Upper lobe of left lung (tissue), 4 donors: Measurements from ENCODE around the gene DYSF.

Experiments used
- POLR2A ChIP-seq, 4 donors: fragments of 450-650 bp; IDR thresholded peaks; one replicate each; pipeline ENCODE4 v1.5.1; 2016 to 2017; ENCODE audit warnings: antibody characterized with exemption in 4 of 4, mild to moderate bottlenecking in 2 of 4
- POLR2AphosphoS5 ChIP-seq, 2 donors: sonication (generic); formaldehyde crosslinking; IDR thresholded peaks; one replicate each; pipeline ENCODE4 v1.5.1; 2017; ENCODE audit warnings: antibody characterized with exemption in 2 of 2
- TF ChIP-seq, protein P1 (sequence below), 6 experiments: fragments of 450-650 bp in 4 of 6; fragments of 200-600 bp in 2 of 6; sonication (generic) in 2 of 6; IDR thresholded peaks; one replicate each; pipeline ENCODE4 v1.5.1; 2016 to 2019; ENCODE audit warnings: antibody characterized with exemption in 6 of 6

DNA sequence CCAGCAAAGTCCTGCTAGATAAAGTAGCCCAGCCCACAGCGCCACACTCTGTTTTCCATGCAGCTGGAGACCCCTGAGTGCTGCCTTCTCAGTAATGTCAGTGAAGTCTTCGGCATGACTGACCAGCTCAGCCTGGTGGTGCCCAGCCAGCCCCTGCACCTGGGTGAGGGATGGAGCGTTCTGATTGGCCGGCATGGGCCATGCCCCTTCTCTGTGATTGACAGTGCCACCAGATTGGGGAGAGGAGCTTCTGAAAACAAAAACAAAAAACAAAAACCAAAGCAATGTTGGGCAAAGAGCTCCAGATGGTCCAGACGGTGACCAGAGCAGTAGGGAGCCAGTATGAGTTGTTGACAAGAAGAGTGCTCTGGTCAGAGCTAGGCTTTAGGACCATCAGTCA lies 122.6 kb downstream of the DYSF start:
- TF ChIP-seq, protein P1, sequence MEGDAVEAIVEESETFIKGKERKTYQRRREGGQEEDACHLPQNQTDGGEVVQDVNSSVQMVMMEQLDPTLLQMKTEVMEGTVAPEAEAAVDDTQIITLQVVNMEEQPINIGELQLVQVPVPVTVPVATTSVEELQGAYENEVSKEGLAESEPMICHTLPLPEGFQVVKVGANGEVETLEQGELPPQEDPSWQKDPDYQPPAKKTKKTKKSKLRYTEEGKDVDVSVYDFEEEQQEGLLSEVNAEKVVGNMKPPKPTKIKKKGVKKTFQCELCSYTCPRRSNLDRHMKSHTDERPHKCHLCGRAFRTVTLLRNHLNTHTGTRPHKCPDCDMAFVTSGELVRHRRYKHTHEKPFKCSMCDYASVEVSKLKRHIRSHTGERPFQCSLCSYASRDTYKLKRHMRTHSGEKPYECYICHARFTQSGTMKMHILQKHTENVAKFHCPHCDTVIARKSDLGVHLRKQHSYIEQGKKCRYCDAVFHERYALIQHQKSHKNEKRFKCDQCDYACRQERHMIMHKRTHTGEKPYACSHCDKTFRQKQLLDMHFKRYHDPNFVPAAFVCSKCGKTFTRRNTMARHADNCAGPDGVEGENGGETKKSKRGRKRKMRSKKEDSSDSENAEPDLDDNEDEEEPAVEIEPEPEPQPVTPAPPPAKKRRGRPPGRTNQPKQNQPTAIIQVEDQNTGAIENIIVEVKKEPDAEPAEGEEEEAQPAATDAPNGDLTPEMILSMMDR (IDR thresholded peaks at IDR 0.05): no peak
- TF ChIP-seq POLR2AphosphoS5 (IDR thresholded peaks at IDR 0.05) (no peak), POLR2A (IDR thresholded peaks at IDR 0.05) (no peak)
